HG03432 (cell line): ENCODE measurements around the gene ISCU.
"Not testable (repeated sequence)": the region's sequence is repeated elsewhere in the genome, so short reads cannot be mapped to it uniquely, and the experiment has no call there.

Source experiments
- ATAC-seq: cut with Tn5 transposase; IDR thresholded peaks from one replicate; pipeline ENCODE4 v1.9.1; 2021; ENCODE audit warnings: mild to moderate bottlenecking, moderate library complexity; ENCODE audit not compliant: unreplicated experiment

ISCU gene

GRCh38 chr12:108586306-108586705 lies 23.9 kb downstream of the ISCU start:
- ATAC-seq = no peak

GRCh38 chr12:108587826-108588225 lies 25.4 kb downstream of the ISCU start:
- ATAC-seq = no peak

- no peak for ATAC-seq
Measured at GRCh38 chr12:108589028-108589839, 26.8 kb downstream of the ISCU start.

- ATAC-seq = no peak
Measured at GRCh38 chr12:108589840-108590229, 27.4 kb downstream of the ISCU start.

DNA sequence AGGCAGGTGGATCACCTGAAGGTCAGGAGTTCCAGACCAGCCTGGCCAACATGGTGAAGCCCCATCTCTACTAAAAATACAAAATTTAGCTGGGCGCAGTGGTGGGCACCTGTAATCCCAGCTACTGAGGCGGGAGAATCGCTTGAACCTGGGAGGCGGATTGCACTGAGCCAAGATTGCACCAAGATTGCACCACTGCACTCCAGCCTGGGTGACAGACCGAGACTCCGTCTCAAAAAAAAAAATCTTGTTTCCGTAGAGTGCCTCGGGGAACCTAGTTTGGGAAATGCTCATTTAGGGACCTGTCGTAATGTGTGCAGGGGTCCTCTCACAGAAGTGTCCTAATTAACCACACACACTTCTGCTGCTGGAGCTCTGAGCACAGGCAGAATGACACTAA lies 28.1 kb downstream of the ISCU start:
- ATAC-seq = not testable (repeated sequence)

DNA sequence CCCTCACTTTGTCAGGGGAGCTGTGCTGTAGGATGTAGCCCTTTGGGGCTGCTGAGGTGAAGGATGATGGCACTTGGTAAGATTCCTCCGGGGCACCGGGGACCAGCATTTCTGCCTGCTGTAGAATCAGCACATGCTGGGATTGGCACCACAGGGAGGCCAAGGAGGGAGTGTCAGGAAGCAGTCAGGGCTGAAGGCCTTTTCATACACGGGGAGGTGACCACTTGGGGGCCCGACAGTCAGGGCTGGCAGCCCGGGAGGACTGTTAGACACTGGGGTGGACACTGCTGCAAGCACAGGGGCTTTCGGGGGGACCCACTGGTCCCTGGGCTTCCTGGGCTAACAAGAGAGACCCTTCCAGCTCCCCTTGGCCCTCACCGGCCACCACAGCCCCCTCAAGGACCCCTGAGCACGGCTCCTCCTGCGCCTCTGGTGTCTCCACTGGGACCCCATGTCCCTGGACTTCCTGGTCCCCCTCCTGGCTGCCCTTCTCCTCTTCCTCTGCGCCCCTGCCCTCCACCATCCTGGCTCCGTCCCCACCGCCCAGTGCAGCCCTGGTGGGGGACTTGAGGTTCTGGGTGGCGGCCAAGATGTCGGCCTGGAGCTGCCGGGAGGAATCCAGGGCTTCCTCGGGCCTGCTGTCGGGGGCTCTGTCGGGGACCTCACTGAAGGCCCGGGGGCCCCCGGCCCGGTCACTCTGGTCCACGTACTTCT lies 29.0 kb downstream of the ISCU start:
- no peak for ATAC-seq

DNA sequence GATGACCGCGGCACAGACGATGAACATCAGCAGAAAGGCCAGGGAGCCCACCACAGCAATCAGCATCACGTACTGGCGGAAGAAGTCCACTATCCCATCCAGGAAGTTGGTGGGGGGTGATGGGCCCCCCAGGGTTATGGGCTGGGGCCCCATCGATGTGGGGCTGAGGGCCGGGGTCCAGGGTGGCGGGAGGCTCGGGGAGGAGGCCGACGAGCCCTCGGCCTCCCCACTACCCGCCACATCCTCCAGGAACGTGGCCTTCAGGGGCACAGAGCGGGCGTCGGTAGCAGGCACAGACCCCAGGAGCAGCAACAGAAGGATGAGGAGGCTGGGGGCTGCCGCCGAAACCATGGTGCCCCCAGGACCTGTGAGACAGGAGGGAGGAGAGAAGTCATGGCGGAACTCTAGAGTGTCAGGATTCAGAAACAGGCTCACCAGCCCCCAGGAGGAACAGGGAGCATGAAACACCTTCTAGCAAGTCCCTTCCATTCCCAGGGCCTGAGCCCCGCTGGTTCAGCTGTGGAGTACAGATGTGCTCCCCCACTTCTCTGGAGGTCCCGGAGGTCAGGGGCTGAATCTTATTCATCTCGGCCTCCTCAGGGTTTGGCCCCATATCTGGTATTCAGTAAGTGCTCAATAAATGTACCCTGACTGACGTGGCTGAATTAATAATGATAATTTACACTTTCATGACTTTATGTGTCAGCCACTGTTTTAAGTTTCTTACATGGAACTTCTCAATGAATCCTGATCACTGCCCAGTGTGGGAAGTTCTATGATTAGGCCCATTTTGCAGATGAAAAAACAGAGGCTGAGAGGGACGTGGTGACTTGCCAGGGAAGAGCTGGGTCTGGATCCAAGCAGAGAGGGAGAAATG lies 29.9 kb downstream of the ISCU start:
- ATAC-seq = no peak

- no peak for ATAC-seq
Measured at GRCh38 chr12:108594323-108594903, 32.0 kb downstream of the ISCU start.

DNA sequence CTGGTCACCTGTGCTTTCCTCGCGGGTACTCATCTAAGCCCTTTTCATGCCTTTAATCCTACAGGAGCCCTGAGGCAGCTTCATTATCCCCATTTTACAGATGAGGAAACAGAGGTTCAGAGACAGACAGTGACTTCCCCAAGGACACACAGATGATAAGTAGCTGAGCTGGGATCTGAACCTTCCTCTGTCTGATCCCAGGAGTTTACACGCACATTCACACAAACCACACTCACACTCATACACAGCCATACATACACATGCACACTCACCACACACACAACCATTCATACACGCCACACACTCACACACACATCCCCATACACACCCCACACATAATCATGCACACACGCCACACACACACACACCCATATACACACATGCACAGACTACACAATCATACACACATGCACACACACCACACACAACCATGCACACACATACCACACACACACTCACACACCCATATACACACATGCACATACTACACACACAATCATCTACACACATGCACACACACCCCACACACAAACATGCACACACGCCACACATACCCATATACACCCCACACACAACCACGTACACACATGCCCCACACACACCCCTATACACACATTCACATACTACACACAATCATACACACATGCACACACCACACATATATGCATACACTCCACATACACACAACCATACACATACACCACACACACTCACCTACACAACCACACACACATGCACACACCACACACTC lies 32.7 kb downstream of the ISCU start:
- no peak for ATAC-seq

GRCh38 chr12:108595711-108596647 lies 33.6 kb downstream of the ISCU start:
- no peak for ATAC-seq

DNA sequence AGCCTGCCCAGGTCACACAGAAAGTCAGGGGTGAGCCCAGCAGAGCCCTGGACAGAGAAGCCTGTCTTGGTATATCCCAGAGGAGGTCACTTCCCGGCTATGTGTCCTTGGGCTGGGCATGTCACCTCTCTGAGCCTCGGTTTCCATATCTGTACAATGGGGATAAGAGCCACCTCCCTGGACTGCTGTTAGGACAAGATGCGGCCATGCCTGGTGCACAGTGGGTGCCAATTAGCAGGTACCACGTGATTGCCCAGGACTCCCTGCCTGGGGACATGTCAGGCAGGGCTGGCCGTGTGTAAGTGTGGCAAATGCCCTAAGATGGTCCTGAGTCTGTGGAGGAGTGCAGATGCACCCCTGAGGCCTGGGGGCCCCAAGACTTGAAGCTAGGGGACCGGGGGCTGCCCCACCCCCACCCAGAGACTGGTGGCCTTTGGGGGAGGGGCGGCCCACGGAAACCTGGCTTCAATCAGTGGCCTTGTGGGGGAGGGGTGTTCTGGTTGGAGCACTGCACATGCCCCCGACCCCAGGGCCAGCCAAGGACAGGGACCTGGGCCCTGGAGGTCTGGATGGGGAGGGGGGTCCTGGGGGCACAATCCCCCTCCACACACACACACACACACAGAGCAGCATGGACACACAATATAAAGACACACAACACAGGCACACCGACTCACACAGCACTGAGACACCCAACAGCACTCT lies 34.6 kb downstream of the ISCU start:
- no peak for ATAC-seq

DNA sequence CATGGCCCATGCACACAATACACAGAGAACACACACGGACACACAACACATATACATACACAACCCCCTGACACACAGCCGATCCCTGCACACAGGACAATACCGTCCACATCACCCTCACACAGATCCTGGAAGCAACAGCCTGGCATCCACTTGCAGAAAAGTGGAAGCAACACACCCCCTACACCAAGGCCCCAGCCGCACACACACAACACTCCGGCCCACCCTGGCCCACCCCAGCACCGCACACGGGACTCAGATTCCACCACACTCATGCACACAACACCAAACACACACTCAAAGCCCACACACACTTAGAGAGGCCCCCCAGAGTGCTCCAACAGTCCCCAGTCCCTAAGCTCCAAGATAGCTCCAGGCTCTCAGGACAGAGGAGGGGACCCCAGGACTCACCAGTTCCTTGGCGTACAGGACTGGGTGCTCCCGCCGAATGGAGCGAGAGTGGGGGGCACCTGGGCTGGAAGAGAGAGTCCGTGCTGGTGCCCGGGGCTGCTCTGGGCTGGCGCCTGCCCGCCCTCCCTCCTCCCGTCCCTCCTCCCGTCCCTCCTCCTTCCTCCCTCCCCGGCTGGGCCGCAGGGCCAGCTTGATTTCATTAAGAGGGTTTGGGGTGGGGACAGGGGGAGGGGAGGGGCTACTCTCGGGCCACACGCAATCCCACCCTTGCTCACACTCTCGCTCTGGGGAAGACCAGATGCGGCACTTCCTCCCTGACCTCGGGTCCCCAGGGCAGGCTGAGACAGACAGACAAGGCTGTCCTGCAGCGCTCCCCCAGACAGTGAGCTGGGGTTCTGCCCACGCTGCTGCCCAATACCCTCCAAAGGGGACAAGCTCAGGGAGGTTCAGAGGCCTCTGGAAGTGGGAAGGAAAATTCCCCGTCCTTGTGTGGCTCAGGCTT lies 35.4 kb downstream of the ISCU start, which contains the start of gene TMEM119:
TSS of gene TMEM119 (minus strand) at position 526 of the 913 bp plus-strand sequence. CDS start 5,701 bp downstream, outside the sequence.
- no peak for ATAC-seq

DNA sequence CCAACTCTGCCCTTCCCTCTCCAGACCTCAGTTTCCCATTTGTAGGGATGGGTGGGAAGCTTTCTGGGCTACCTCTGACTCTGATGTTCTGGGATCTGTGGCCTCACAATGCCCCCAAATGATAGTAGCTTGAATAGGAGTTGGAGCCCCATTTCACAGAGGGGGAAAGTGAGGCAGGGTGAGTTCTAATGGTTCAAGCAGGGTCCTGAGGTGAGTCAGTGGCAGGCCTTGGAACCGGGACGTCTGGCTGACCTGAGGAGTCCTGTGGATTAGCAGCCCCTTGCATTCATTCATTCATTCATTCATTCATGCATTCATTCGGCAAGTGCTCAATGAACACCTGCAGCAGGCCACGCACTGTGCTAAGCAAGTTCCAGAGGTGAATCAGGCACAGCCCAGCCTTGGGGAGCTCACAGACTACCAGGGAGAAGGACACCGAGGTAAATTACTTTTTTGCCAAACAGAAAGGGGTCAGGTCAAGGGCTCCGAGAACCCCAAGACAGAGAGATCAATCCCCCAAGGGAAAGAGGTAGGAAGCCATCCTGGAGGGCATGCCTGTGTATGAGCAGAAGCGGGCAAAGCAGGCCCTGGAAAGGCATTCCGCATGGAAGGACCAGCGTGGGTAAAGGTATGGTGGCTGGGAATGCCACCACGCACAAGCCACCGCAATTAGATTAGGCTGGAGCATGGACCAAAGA lies 36.3 kb downstream of the ISCU start:
- no peak for ATAC-seq

DNA sequence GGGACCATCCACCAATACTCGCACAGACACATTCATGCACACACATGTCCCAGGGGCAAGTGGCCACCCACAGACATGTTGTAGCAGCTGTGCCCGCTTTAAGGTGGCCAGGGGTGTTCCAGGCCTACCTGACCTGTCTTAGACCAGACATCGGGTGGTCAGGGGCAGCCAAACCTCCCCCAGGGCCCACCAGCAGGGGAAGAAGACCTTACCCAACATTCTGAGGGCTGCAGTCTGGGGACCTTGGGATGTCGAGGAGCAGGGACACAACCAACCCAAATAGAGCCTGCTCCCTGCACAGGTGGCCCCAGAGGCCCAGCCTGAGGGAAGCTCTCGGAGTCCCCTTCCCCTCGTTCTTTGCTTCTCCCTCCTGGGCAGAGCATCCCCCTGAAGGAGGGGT lies 37.1 kb downstream of the ISCU start:
- ATAC-seq = no peak

DNA sequence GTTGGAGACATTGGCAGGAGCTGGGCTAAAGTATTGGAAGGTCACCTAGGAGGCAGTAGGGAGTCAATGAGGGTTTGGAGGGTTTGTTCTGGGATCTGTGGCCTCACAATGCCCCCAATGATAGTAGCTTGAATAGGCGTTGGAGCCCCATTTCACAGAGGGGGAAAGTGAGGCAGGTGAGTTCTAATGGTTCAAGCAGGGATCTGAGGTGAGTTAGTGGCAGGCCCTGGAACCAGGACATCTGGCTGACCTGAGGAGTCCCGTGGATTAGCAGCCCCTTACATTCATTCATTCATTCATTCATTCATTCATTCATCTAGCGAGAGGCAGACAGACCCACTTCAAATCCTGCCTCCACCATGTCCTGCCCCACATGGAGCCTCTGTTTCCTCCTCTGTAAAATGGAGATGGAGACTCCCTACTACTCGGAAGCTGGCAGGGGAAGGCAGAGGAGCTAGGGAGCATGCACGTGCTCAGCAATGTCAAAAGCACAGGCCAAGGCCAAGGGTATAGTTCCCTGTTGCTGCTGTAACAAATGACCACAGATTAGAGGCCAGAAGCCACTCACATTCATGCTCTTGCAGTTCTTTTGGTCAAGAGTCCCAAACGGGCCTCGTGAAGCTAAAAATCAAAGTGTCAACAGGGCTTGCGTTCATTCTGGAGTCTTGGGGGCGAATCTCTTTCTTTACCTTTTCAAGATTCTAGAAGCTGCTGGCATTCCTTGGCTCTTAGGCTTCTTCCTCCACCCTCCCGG lies 37.7 kb downstream of the ISCU start:
- ATAC-seq = no peak

- no peak for ATAC-seq
Measured at GRCh38 chr12:108600702-108601007, 38.3 kb downstream of the ISCU start.
